ENCODE data around the gene COL18A1.

The COL18A1 gene

GRCh38 chr21:45477176-45478114 lies 72.5 kb downstream of the COL18A1 start:
- TF ChIP-seq PPARA (CRISPR knock-in tag; IDR thresholded peaks at IDR 0.05; ENCODE audit: borderline replicate concordance) (no peak), BACH2 (CRISPR knock-in tag; IDR thresholded peaks at IDR 0.05; ENCODE audit: borderline replicate concordance) (no peak), SNAI2 (CRISPR knock-in tag; IDR thresholded peaks at IDR 0.05) (no peak), ZNF565 (CRISPR knock-in tag; conservative IDR thresholded peaks at IDR 0.05; ENCODE audit: low read depth) (no peak), CSRNP3 (CRISPR knock-in tag; IDR thresholded peaks at IDR 0.05) (no peak), OSR1 (CRISPR knock-in tag; IDR thresholded peaks at IDR 0.05) (no peak), CSDC2 (CRISPR knock-in tag; IDR thresholded peaks at IDR 0.05) (no peak), ESRRG (CRISPR knock-in tag; IDR thresholded peaks at IDR 0.05) (no peak), ZNF70 (CRISPR knock-in tag; IDR thresholded peaks at IDR 0.05) (no peak), GLIS3 (CRISPR knock-in tag; IDR thresholded peaks at IDR 0.05) (no peak), ARNTL (CRISPR knock-in tag; IDR thresholded peaks at IDR 0.05; ENCODE audit: borderline replicate concordance, low read depth) (no peak), ISL1 (CRISPR knock-in tag; IDR thresholded peaks at IDR 0.05) (no peak), ZFP30 (CRISPR knock-in tag; IDR thresholded peaks at IDR 0.05) (no peak), TCF4 (CRISPR knock-in tag; IDR thresholded peaks at IDR 0.05; ENCODE audit: borderline replicate concordance) (no peak), ZC3H10 (CRISPR knock-in tag; IDR thresholded peaks at IDR 0.05) (no peak), ZFP3 (CRISPR knock-in tag; IDR thresholded peaks at IDR 0.05) (no peak)
- ATAC-seq: peak; percentile 30

- peak; percentile 74 for ATAC-seq
- TF ChIP-seq ARNTL (CRISPR knock-in tag; IDR thresholded peaks at IDR 0.05; ENCODE audit: borderline replicate concordance, low read depth) (no peak), ZFP3 (CRISPR knock-in tag; IDR thresholded peaks at IDR 0.05) (no peak), RARB (CRISPR knock-in tag; IDR thresholded peaks at IDR 0.05) (no peak), TSHZ2 (CRISPR knock-in tag; IDR thresholded peaks at IDR 0.05) (no peak), OSR1 (CRISPR knock-in tag; IDR thresholded peaks at IDR 0.05) (no peak), TOX (CRISPR knock-in tag; IDR thresholded peaks at IDR 0.05; ENCODE audit: borderline replicate concordance) (no peak), CREB5 (CRISPR knock-in tag; IDR thresholded peaks at IDR 0.05; ENCODE audit: low read depth) (no peak), TCF4 (CRISPR knock-in tag; IDR thresholded peaks at IDR 0.05; ENCODE audit: borderline replicate concordance) (no peak), BACH2 (CRISPR knock-in tag; IDR thresholded peaks at IDR 0.05; ENCODE audit: borderline replicate concordance) (no peak), CSRNP3 (CRISPR knock-in tag; IDR thresholded peaks at IDR 0.05) (no peak), ZC3H10 (CRISPR knock-in tag; IDR thresholded peaks at IDR 0.05) (no peak), PATZ1 (CRISPR knock-in tag; IDR thresholded peaks at IDR 0.05; ENCODE audit: borderline replicate concordance) (no peak), POU6F1 (CRISPR knock-in tag; IDR thresholded peaks at IDR 0.05; ENCODE audit: borderline replicate concordance, low read depth) (no peak), PPARA (CRISPR knock-in tag; IDR thresholded peaks at IDR 0.05; ENCODE audit: borderline replicate concordance) (no peak), ZNF70 (CRISPR knock-in tag; IDR thresholded peaks at IDR 0.05) (no peak), GLIS3 (CRISPR knock-in tag; IDR thresholded peaks at IDR 0.05) (no peak), SNAI2 (CRISPR knock-in tag; IDR thresholded peaks at IDR 0.05) (no peak), CSDC2 (CRISPR knock-in tag; IDR thresholded peaks at IDR 0.05) (no peak), ISL1 (CRISPR knock-in tag; IDR thresholded peaks at IDR 0.05) (no peak)
Measured at GRCh38 chr21:45478115-45478801, 73.3 kb downstream of the COL18A1 start.
